ENCODE data around the gene CNR2.

The CNR2 gene

GRCh38 chr1:23885222-23885621, 27.9 kb downstream of the CNR2 start:
- Mint-ChIP-seq H3K27ac (peak overlapping the region; percentile 42), H3K27me3 (peaks cover 7% of the 10 kb centered on the region), H3K36me3 (no peaks in the 10 kb centered on the region), H3K4me1 (no peaks in the 10 kb centered on the region), H3K9me3 (no peaks in the 10 kb centered on the region), H3K4me3 (no peak overlapping the region)
- DNase-seq = no peak
- CTCF ChIA-PET = no interaction called here

GRCh38 chr1:23882746-23883145, 30.4 kb downstream of the CNR2 start:
- H3K4me1 Mint-ChIP-seq = no peaks in the 10 kb centered on the region
- no peaks in the 10 kb centered on the region for H3K27me3 Mint-ChIP-seq
- no peak overlapping the region for H3K27ac Mint-ChIP-seq
- no peak for DNase-seq
- CTCF ChIA-PET = no interaction called here
- peaks cover 13% of the 10 kb centered on the region for H3K9me3 Mint-ChIP-seq
- H3K36me3 Mint-ChIP-seq = peaks cover 7% of the 10 kb centered on the region
- no peak overlapping the region for H3K4me3 Mint-ChIP-seq

- Mint-ChIP-seq H3K4me3 (no peak overlapping the region), H3K9me3 (peaks cover 18% of the 10 kb centered on the region), H3K4me1 (no peaks in the 10 kb centered on the region), H3K36me3 (peaks cover 9% of the 10 kb centered on the region), H3K27me3 (peaks cover 10% of the 10 kb centered on the region), H3K27ac (no peak overlapping the region)
- CTCF ChIA-PET = no interaction called here
- no peak for DNase-seq
Observed at GRCh38 chr1:23879809-23880208, 33.4 kb downstream of the CNR2 start.

GRCh38 chr1:23878668-23879067, 34.5 kb downstream of the CNR2 start:
- CTCF ChIA-PET = no interaction called here
- peaks cover 18% of the 10 kb centered on the region for H3K9me3 Mint-ChIP-seq
- H3K4me3 Mint-ChIP-seq = no peak overlapping the region
- peaks cover 9% of the 10 kb centered on the region for H3K36me3 Mint-ChIP-seq
- no peak for DNase-seq
- no peak overlapping the region for H3K27ac Mint-ChIP-seq
- no peaks in the 10 kb centered on the region for H3K4me1 Mint-ChIP-seq
- H3K27me3 Mint-ChIP-seq = peaks cover 15% of the 10 kb centered on the region

GRCh38 chr1:23875382-23875781, 37.8 kb downstream of the CNR2 start:
- Mint-ChIP-seq H3K4me3 (no peak overlapping the region), H3K4me1 (no peaks in the 10 kb centered on the region), H3K9me3 (peaks cover 18% of the 10 kb centered on the region), H3K27ac (no peak overlapping the region), H3K36me3 (peaks cover 9% of the 10 kb centered on the region), H3K27me3 (peaks cover 20% of the 10 kb centered on the region)
- CTCF ChIA-PET = no interaction called here
- DNase-seq = no peak

- Mint-ChIP-seq H3K27me3 (peaks cover 35% of the 10 kb centered on the region), H3K36me3 (peaks cover 2% of the 10 kb centered on the region), H3K9me3 (peaks cover 5% of the 10 kb centered on the region), H3K27ac (no peak overlapping the region), H3K4me1 (peaks cover 11% of the 10 kb centered on the region), H3K4me3 (no peak overlapping the region)
- CTCF ChIA-PET = no interaction called here
- no peak for DNase-seq
Observed at GRCh38 chr1:23872421-23872820, 40.7 kb downstream of the CNR2 start.

GRCh38 chr1:23869051-23869450, 44.1 kb downstream of the CNR2 start:
- H3K36me3 Mint-ChIP-seq = peaks cover 2% of the 10 kb centered on the region
- peaks cover 26% of the 10 kb centered on the region for H3K4me1 Mint-ChIP-seq
- no peaks in the 10 kb centered on the region for H3K9me3 Mint-ChIP-seq
- peak overlapping the region; percentile 70 for H3K4me3 Mint-ChIP-seq
- no peak overlapping the region for H3K27ac Mint-ChIP-seq
- no peak for DNase-seq
- peaks cover 20% of the 10 kb centered on the region for H3K27me3 Mint-ChIP-seq
- CTCF ChIA-PET = interaction anchor here (1.1 to 1.4 kb wide), 4 partner anchors 25 to 98 kb away, joined by 4 to 8 read pairs (median 4); no protein-coding TSS in a partner anchor

GRCh38 chr1:23868557-23869016, 44.6 kb downstream of the CNR2 start:
- DNase-seq = no peak
- Mint-ChIP-seq H3K9me3 (no peaks in the 10 kb centered on the region), H3K36me3 (peaks cover 2% of the 10 kb centered on the region), H3K4me3 (peak overlapping the region; percentile 70), H3K27me3 (peaks cover 20% of the 10 kb centered on the region), H3K4me1 (peaks cover 26% of the 10 kb centered on the region), H3K27ac (peak overlapping the region; percentile 12)
- CTCF ChIA-PET = interaction anchor here (1.1 to 1.3 kb wide), 3 partner anchors 25 to 58 kb away, joined by 4 to 8 read pairs (median 4); no protein-coding TSS in a partner anchor

GRCh38 chr1:23867895-23868556, 45.1 kb downstream of the CNR2 start, which contains the start of gene FUCA1:
Gene FUCA1 (minus strand): TSS chr1:23868290. CDS start chr1:23868286, 4 bp downstream.
- Mint-ChIP-seq H3K9me3 (no peaks in the 10 kb centered on the region), H3K27ac (peak within 1 kb of the TSS; percentile 12), H3K36me3 (peaks cover 2% of the 10 kb centered on the region), H3K27me3 (peaks cover 20% of the 10 kb centered on the region), H3K4me3 (peak within 1 kb of the TSS; percentile 70), H3K4me1 (peaks cover 26% of the 10 kb centered on the region)
- CTCF ChIA-PET = interaction anchor here (0.8 to 1.3 kb wide), 4 partner anchors 24 to 96 kb away, joined by 3 to 8 read pairs (median 4); no protein-coding TSS in a partner anchor
- DNase-seq = peak; percentile 97

- peaks cover 20% of the 10 kb centered on the region for H3K27me3 Mint-ChIP-seq
- no peak for DNase-seq
- peak overlapping the region; percentile 70 for H3K4me3 Mint-ChIP-seq
- CTCF ChIA-PET = interaction anchor here (0.8 to 1.0 kb wide), 2 partner anchors 58 to 95 kb away, joined by 3 read pairs; no protein-coding TSS in a partner anchor
- H3K4me1 Mint-ChIP-seq = peaks cover 26% of the 10 kb centered on the region
- no peaks in the 10 kb centered on the region for H3K9me3 Mint-ChIP-seq
- H3K36me3 Mint-ChIP-seq = peaks cover 2% of the 10 kb centered on the region
- peak overlapping the region; percentile 7 for H3K27ac Mint-ChIP-seq
Observed at GRCh38 chr1:23867542-23867894, 45.6 kb downstream of the CNR2 start.

GRCh38 chr1:23865543-23865930, 47.6 kb downstream of the CNR2 start:
- H3K27me3 Mint-ChIP-seq = peaks cover 15% of the 10 kb centered on the region
- peaks cover 26% of the 10 kb centered on the region for H3K4me1 Mint-ChIP-seq
- H3K4me3 Mint-ChIP-seq = no peak overlapping the region
- H3K36me3 Mint-ChIP-seq = peaks cover 2% of the 10 kb centered on the region
- H3K9me3 Mint-ChIP-seq = no peaks in the 10 kb centered on the region
- DNase-seq = no peak
- CTCF ChIA-PET = interaction anchor here (1.0 to 1.3 kb wide), 3 partner anchors 54 to 285 kb away, joined by 3 to 6 read pairs (median 3); no protein-coding TSS in a partner anchor
- no peak overlapping the region for H3K27ac Mint-ChIP-seq

GRCh38 chr1:23864801-23865542, 48.2 kb downstream of the CNR2 start:
- H3K4me1 Mint-ChIP-seq = peaks cover 26% of the 10 kb centered on the region
- no peak overlapping the region for H3K4me3 Mint-ChIP-seq
- peaks cover 2% of the 10 kb centered on the region for H3K36me3 Mint-ChIP-seq
- no peak for DNase-seq
- H3K27me3 Mint-ChIP-seq = peaks cover 15% of the 10 kb centered on the region
- H3K27ac Mint-ChIP-seq = no peak overlapping the region
- H3K9me3 Mint-ChIP-seq = no peaks in the 10 kb centered on the region
- CTCF ChIA-PET = interaction anchor here (0.6 to 1.3 kb wide), 4 partner anchors 13 to 285 kb away, joined by 3 to 6 read pairs (median 4); no protein-coding TSS in a partner anchor

GRCh38 chr1:23862640-23863039, 50.5 kb downstream of the CNR2 start:
- Mint-ChIP-seq H3K4me1 (peaks cover 16% of the 10 kb centered on the region), H3K27ac (no peak overlapping the region), H3K36me3 (peaks cover 4% of the 10 kb centered on the region), H3K27me3 (peaks cover 2% of the 10 kb centered on the region), H3K4me3 (no peak overlapping the region), H3K9me3 (no peaks in the 10 kb centered on the region)
- CTCF ChIA-PET = no interaction called here
- DNase-seq = no peak

GRCh38 chr1:23854568-23854967, 58.6 kb downstream of the CNR2 start:
- CTCF ChIA-PET = interaction anchor here (0.8 to 2.8 kb wide), 5 partner anchors 9 to 83 kb away, joined by 3 to 21 read pairs (median 3); no protein-coding TSS in a partner anchor
- Mint-ChIP-seq H3K27ac (no peak overlapping the region), H3K27me3 (no peaks in the 10 kb centered on the region), H3K36me3 (peaks cover 4% of the 10 kb centered on the region), H3K9me3 (no peaks in the 10 kb centered on the region), H3K4me3 (no peak overlapping the region), H3K4me1 (no peaks in the 10 kb centered on the region)
- DNase-seq = peak; percentile 27
